ENCODE data around the gene CRYM. TPM values are rescaled to one million over a fixed set of nuclear protein-coding genes. Genes with fewer than 3 reads are reported as not detected.
"Not testable (repeated sequence)": the region's sequence is repeated elsewhere in the genome, so short reads cannot be mapped to it uniquely, and the experiment has no call there.

Gene CRYM
- total RNA-seq, 2 experiments from 2014 or later = not detected

DNA sequence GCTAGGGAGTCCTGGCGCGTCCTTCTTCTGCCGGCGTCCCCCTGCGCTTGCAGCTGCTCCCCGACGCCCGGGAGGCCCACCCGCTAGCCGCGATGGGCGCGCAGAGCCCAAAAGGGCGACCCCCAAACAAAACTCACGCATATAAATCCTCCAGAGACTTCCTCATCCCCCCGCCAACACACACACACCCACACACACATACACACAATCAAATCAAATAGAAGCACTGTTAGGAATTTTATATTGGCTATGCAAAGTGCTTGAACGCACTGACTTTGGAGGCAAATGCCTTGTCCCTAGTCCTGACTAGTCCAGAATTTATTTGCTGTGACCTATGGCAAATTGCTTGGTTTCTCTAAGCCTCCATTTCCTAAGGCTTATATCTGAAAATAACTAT lies 23.8 kb upstream of the CRYM start:
- Mint-ChIP-seq H3K27ac (no peak overlapping the region), H3K4me1 (ENCODE audit: low read depth) (peaks cover 22% of the 10 kb centered on the region)
- POLR2A ChIA-PET = no interaction called here

DNA sequence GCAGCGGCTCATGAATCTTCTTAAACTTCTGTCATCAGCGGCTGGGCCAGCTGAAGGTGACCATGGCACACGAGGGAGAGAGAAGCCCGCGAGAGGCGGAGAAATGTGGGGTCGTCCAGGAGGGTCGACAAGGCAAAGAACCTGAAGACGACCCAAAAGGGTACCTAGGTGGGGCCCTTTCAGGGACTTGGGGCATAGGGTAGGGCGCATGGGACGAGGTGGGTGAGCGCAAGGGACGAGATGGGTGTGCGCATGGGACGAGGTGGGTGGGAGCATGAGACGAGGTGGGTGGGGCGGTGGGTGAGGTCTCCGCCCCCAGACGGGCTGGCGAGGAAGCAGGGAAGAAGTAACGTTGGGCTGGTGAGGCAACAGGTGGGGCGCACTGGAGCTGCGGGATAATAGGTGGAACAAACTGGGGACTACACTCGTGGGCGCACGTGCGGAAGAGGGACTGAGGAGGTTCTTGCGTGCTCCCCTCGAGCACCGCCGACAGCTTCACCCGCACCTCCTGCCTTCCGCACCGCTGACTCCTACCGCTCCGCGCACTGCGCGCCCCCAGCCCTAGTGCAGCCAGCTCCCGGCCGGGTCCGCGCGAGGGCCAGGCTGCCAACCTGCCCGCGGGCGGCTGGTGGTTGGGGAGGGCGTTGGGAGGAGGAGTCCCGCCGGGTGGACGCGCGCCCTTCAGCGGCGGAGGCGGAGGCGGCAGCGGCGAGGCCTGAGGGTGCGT lies 23.2 kb upstream of the CRYM start:
- DNase-seq (peak; percentile 61), ATAC-seq (peak; percentile 82)
- Mint-ChIP-seq H3K27ac (no peak overlapping the region), H3K9me3 (ENCODE audit: insufficient read depth) (no peaks in the 10 kb centered on the region), H3K4me3 (peak overlapping the region; percentile 84), H3K36me3 (ENCODE audit: low read depth) (no peaks in the 10 kb centered on the region), H3K4me1 (ENCODE audit: low read depth) (peaks cover 22% of the 10 kb centered on the region), H3K27me3 (ENCODE audit: low read depth) (peaks cover 43% of the 10 kb centered on the region)
- ChIA-PET POLR2A (no interaction called here), CTCF (interaction anchor here (1.9 to 2.0 kb wide), 2 partner anchors 112 to 144 kb away, joined by 7 to 9 read pairs; partner anchors contain the start of gene LDAF1)

More for the DNA sequence above, 23.8 kb upstream of the CRYM start:
- no peak for ATAC-seq
- H3K27me3 Mint-ChIP-seq (ENCODE audit: low read depth) = peaks cover 45% of the 10 kb centered on the region
- no peak for DNase-seq
- H3K9me3 Mint-ChIP-seq (ENCODE audit: insufficient read depth) = no peaks in the 10 kb centered on the region
- H3K4me3 Mint-ChIP-seq = peak overlapping the region; percentile 84
- CTCF ChIA-PET = interaction anchor here (1.9 to 2.0 kb wide), 2 partner anchors 113 to 144 kb away, joined by 7 to 9 read pairs; partner anchors contain the start of gene LDAF1
- no peaks in the 10 kb centered on the region for H3K36me3 Mint-ChIP-seq (ENCODE audit: low read depth)

GRCh38 chr16:21300309-21301167 lies 22.4 kb upstream of the CRYM start:
- Mint-ChIP-seq H3K36me3 (ENCODE audit: low read depth) (no peaks in the 10 kb centered on the region), H3K4me1 (ENCODE audit: low read depth) (peaks cover 22% of the 10 kb centered on the region), H3K27me3 (ENCODE audit: low read depth) (peaks cover 39% of the 10 kb centered on the region), H3K4me3 (peak overlapping the region; percentile 84), H3K27ac (peak overlapping the region; percentile 54), H3K9me3 (ENCODE audit: insufficient read depth) (no peaks in the 10 kb centered on the region)
- ATAC-seq (peak; percentile 62), DNase-seq (peak; percentile 65)
- POLR2A ChIA-PET = no interaction called here
- CTCF ChIA-PET = interaction anchor here (2.0 kb wide), 1 partner anchor 111 kb away, joined by 7 read pairs; no protein-coding TSS in a partner anchor

GRCh38 chr16:21289789-21290188 lies 11.7 kb upstream of the CRYM start:
- H3K4me3 Mint-ChIP-seq; H3K9me3 Mint-ChIP-seq (ENCODE audit: insufficient read depth); H3K27ac Mint-ChIP-seq; H3K36me3 Mint-ChIP-seq (ENCODE audit: low read depth); DNase-seq; ATAC-seq; CTCF ChIA-PET; H3K4me1 Mint-ChIP-seq (ENCODE audit: low read depth): not testable (repeated sequence)
- peaks cover 47% of the 10 kb centered on the region for H3K27me3 Mint-ChIP-seq (ENCODE audit: low read depth)
- POLR2A ChIA-PET = interaction anchor here (0.6 kb wide), 1 partner anchor 121 kb away, joined by 3 read pairs; no protein-coding TSS in a partner anchor

DNA sequence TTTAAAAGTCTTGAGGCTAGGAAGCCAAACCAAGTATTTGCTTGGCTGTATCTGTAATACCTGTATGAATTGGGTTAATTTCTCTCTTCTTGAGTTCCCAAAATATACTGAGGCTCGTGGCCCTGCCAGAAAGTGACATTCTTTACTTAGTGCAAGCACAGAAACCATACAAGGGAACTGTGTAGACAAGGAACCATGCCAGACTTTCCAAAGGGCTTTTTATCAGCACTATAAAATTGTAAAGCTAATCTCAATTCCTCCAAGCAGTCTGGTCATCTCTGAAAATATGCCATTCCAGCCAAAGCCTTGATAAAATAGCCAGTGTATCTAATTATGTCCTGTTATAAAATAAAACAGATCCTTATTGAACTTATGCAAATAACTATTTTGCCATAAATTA lies 7.2 kb upstream of the CRYM start:
- DNase-seq = no peak
- ChIA-PET CTCF (interaction anchor here (1.1 kb wide), 1 partner anchor 8 kb away, joined by 4 read pairs; no protein-coding TSS in a partner anchor), POLR2A (no interaction called here)
- no peak overlapping the region for H3K27ac Mint-ChIP-seq
- peaks cover 4% of the 10 kb centered on the region for H3K9me3 Mint-ChIP-seq (ENCODE audit: insufficient read depth)
- peaks cover 3% of the 10 kb centered on the region for H3K4me1 Mint-ChIP-seq (ENCODE audit: low read depth)
- no peak overlapping the region for H3K4me3 Mint-ChIP-seq
- H3K27me3 Mint-ChIP-seq (ENCODE audit: low read depth) = peaks cover 53% of the 10 kb centered on the region
- ATAC-seq = no peak
- H3K36me3 Mint-ChIP-seq (ENCODE audit: low read depth) = peaks cover 3% of the 10 kb centered on the region

GRCh38 chr16:21284414-21284813 lies 6.3 kb upstream of the CRYM start:
- ATAC-seq (no peak), DNase-seq (no peak)
- H3K4me1 Mint-ChIP-seq (ENCODE audit: low read depth) = peaks cover 3% of the 10 kb centered on the region
- H3K4me3 Mint-ChIP-seq = no peak overlapping the region
- peaks cover 3% of the 10 kb centered on the region for H3K36me3 Mint-ChIP-seq (ENCODE audit: low read depth)
- H3K27me3 Mint-ChIP-seq (ENCODE audit: low read depth) = peaks cover 54% of the 10 kb centered on the region
- CTCF ChIA-PET = no interaction called here
- peaks cover 4% of the 10 kb centered on the region for H3K9me3 Mint-ChIP-seq (ENCODE audit: insufficient read depth)
- no peak overlapping the region for H3K27ac Mint-ChIP-seq
- POLR2A ChIA-PET = no interaction called here

DNA sequence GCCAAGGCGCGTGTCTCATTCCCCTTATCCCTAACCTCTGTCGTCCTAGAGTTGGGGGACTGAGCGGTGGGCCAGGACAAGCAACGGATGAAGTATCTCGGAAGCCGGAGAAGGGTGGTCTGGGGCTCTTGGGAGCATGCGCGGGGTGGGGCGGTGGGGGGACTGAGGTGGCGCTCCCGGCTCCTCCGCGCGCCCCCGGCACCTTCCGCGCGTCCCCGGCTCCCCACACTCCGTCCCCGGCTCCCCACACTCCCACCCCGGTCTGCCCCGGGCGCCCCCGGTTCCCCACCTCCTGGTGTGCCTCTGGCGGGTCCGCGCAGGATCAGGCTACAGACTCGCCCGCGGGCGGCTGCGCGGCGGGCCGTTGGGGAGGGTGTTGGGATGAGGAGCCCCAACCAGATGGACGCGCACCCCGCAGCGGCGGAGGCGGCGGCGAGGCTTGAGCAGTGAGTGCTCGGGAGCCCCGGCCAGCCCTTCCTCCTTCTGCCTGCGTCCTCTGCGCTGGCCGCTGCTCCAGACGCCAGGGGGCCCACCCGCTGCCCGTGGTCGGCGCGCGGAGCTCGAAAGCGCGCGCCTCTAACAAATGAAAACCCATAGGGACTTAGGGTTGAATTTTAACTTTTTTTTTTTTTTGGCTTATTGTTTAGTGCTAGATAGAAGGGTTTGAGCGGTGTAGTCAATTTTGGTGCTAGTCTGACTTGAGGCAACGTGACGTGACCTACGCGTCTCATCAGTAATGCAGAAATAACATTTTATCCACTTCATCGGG lies 5.6 kb upstream of the CRYM start:
- Mint-ChIP-seq H3K27ac (no peak overlapping the region), H3K4me3 (no peak overlapping the region), H3K36me3 (ENCODE audit: low read depth) (peaks cover 3% of the 10 kb centered on the region), H3K27me3 (ENCODE audit: low read depth) (peaks cover 58% of the 10 kb centered on the region), H3K9me3 (ENCODE audit: insufficient read depth) (peaks cover 4% of the 10 kb centered on the region), H3K4me1 (ENCODE audit: low read depth) (peaks cover 3% of the 10 kb centered on the region)
- ATAC-seq = peak; percentile 47
- no peak for DNase-seq
- CTCF ChIA-PET = no interaction called here
- POLR2A ChIA-PET = no interaction called here

GRCh38 chr16:21281698-21282389 lies 3.8 kb upstream of the CRYM start:
- Mint-ChIP-seq H3K4me1 (ENCODE audit: low read depth) (peaks cover 9% of the 10 kb centered on the region), H3K27ac (no peak overlapping the region), H3K27me3 (ENCODE audit: low read depth) (peaks cover 68% of the 10 kb centered on the region), H3K36me3 (ENCODE audit: low read depth) (peaks cover 3% of the 10 kb centered on the region), H3K4me3 (no peak overlapping the region), H3K9me3 (ENCODE audit: insufficient read depth) (peaks cover 4% of the 10 kb centered on the region)
- POLR2A ChIA-PET = no interaction called here
- DNase-seq = no peak
- ATAC-seq = no peak
- CTCF ChIA-PET = interaction anchor here (1.5 kb wide), 1 partner anchor 10 kb away, joined by 5 read pairs; no protein-coding TSS in a partner anchor

- no peak overlapping the region for H3K4me3 Mint-ChIP-seq
Measured at GRCh38 chr16:21279501-21279900, 1.4 kb upstream of the CRYM start.

GRCh38 chr16:21277045-21277926 lies 804 bp downstream of the CRYM start:
- H3K27ac Mint-ChIP-seq = no peak overlapping the region
- no peaks in the 10 kb centered on the region for H3K36me3 Mint-ChIP-seq (ENCODE audit: low read depth)
- ChIA-PET CTCF (interaction anchor here (1.0 to 1.6 kb wide), 3 partner anchors 8 to 90 kb away, joined by 3 to 4 read pairs (median 4); no protein-coding TSS in a partner anchor), POLR2A (no interaction called here)
- ATAC-seq = no peak
- DNase-seq = no peak
- H3K27me3 Mint-ChIP-seq (ENCODE audit: low read depth) = peaks cover 72% of the 10 kb centered on the region
- H3K9me3 Mint-ChIP-seq (ENCODE audit: insufficient read depth) = no peaks in the 10 kb centered on the region
- peaks cover 6% of the 10 kb centered on the region for H3K4me1 Mint-ChIP-seq (ENCODE audit: low read depth)
- H3K4me3 Mint-ChIP-seq = no peak overlapping the region

More at GRCh38 chr16:21279501-21279900, 1.4 kb upstream of the CRYM start:
- H3K27ac Mint-ChIP-seq = no peak overlapping the region
- ChIA-PET POLR2A (no interaction called here), CTCF (no interaction called here)
- H3K9me3 Mint-ChIP-seq (ENCODE audit: insufficient read depth) = peaks cover 3% of the 10 kb centered on the region
- DNase-seq (no peak), ATAC-seq (no peak)
- H3K36me3 Mint-ChIP-seq (ENCODE audit: low read depth) = peaks cover 2% of the 10 kb centered on the region
- H3K27me3 Mint-ChIP-seq (ENCODE audit: low read depth) = peaks cover 75% of the 10 kb centered on the region
- H3K4me1 Mint-ChIP-seq (ENCODE audit: low read depth) = peaks cover 8% of the 10 kb centered on the region

Measured in activated CD8-positive, alpha-beta T cell treated with anti-CD3 and anti-CD28 coated beads, Interleukin-2, amount 10 ng/mL, durations not matched to agents 7 days and 5 days (primary cell).